Measurements from ENCODE around the gene BCL2L11.

The BCL2L11 gene

DNA sequence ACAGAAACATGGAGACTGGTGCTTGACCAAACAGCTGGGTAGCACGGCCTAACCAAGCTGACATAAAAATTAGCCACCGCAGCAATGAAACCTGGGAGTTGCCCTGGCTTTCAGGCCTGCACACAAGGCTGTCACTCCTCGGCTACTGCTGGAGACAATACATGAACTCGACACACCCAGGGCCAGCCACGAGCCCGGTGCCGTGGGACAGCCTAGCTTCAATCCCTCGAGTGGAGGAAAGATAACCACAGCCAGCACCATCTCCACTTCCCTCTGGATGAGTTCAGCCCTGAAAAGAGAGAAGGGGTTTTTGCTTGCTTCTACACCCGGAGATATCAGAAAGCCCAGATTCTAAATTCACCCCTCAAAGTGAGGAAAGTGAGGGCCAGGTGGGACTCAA lies 78.0 kb downstream of the BCL2L11 start:
- no peak for DNase-seq

DNA sequence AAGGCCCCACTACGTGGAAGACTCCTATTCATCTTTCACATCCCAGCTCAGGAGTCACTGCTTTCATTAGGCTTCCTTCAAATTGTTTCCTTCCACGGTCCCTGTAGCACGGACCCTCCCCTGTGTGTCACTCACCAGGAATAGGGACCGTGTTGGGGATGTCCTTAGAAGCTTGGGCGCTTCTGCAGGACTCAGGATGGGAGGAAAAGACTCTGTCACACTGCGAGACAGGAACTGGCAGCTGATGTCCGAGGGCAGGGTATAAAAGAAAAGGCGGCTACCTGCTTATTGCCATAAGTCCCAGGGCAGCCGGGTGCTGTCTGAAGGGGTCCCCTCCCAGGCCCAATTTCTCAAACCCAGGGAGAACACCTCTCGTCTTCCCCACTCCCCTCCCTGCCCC lies 79.1 kb downstream of the BCL2L11 start:
- no peak for DNase-seq

DNA sequence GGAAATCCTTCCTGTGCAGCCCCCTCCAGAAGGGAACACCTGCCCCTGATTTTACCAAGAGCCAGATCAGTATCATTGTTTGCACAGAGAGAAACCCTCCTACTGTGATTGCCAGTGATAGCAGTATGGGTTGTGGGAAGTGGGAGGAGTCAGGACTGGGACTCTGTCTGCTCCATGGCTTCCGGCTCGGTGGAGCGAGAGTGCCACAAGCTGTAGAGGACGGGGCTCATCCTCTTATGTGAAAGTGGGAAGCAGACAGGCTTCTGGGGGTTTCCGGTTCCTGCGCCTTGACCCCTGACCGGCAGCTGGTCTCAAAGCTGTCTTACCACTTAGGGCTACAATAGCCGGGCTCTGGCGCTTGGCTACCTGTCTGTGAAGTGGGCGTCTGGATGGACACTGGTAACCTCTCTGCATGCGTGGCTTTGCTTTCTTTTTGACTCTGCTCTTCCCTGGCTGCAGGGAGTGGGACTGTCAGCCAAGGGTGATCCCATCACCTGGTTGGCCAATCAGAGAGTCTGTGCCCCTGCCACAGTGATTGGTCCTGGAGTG lies 79.7 kb downstream of the BCL2L11 start:
- DNase-seq = peak in 1 of 2 experiments; percentile 10

DNA sequence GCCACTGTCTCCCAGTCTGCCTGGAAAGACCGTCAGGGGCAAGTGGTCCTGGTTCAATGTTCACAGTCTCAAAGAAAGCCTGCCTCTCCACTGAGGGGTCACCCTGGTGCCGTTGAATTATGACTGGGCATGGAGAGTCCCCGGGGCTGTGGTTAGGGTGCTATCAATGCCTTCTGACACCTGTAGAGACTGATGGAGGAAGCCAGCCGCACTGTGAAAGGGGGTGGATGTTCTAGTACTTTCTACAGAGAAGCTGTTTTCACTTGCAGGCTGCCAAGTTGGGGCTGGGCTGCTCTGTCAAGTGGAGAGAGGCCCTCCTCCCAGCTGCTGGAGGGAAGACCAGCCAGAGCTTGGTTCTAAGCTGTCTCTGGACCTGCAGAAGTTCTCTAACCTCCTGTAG lies 80.5 kb downstream of the BCL2L11 start:
- no peak for DNase-seq

DNA sequence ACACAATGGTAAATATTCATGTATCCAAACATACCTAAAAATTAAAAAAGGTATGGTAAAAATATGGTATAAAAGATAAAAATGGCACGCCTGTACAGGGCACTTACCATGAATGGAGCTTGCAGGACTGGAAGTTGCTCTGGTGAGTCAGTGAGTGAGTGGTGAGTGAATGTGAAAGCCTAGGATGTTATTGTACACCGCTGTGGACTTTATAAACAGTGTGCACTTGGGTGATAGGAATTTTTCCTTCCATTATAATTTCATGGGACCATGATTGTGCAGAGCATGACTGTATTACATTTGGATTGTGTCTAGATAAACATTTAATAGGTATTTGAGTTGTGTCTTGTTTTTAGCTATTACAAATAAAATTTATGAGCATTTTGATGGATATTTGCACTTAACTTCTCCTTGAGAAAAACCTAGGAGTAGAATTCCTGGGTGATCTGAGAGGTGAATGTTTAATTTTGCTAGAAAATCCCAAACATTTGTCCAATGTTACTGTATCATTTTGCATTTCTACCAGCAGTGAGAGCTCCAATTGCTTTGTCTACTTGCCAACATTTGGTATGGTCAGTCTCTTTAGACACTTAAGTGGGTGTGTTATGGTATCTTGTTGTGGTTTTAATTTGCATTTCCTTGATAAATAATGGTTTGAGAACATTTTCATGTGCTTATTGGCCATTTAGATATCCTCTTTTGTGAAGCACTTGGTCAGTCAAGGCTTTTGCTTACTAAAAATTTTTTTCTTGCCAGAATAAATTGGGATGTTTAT lies 81.7 kb downstream of the BCL2L11 start:
- DNase-seq = no peak

DNA sequence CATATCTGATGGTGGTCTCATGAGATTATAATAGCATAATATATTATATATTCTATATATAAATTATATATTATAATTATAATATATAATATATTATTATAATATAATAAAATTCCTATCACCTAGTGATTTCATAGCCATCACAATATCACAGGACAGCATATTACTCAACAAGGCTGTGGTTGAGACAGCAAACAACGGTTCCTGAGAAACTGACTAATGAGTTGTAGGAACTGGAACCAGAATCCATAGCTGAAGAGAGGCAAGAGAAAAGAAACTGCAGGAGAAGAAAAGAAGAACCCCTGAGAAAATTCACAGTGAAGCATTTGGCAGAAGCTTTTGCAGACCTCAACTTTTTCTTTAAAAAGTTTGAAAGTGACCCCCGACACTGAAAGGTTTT lies 84.0 kb downstream of the BCL2L11 start:
- DNase-seq = no peak

GRCh38 chr2:111205774-111206173 lies 85.1 kb downstream of the BCL2L11 start:
- no peak for DNase-seq

- no peak for DNase-seq
These were observed 87.1 kb downstream of the BCL2L11 start for GRCh38 chr2:111207851-111208250.

DNA sequence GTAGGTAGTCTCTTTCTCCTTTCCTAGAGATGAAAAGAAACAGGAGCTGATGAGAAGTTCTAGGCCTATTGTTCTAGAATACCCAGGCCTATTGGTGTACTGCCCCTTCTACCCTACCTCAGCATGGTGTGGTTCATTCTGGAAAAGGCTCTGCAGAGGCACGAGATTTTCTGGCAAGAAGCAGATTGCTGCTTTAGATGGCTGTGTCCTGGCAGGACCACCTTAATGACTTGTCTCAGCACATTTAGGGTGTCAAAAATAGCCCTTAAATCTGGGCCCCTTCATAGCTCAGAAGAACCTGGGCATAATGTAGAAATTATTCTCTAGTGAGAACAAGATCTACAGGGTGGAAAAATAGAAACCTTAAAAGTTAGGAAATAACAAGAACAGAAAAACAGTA lies 87.9 kb downstream of the BCL2L11 start:
- DNase-seq = no peak

- no peak for DNase-seq
These were observed 88.4 kb downstream of the BCL2L11 start for GRCh38 chr2:111209045-111209514.

- DNase-seq = no peak
These were observed 89.3 kb downstream of the BCL2L11 start for GRCh38 chr2:111210036-111210435.

DNA sequence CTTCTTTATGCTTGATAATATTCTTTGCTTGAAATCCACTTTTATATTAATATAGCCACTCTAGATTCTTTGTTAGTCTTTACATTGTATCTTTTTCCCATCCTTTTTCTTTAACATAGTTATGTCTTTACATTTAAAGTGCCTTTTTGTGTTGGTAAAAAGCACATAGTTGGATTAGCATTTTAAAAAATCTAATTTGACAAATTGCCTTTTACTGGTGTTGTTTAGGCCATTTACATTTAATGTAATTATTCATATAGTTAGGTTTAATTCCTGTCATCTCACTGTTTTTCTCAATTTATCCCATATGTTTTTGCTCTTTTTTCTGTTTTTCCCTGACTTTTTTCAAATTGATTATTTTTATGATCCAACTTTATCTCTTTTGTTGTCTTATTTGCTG lies 93.2 kb downstream of the BCL2L11 start:
- DNase-seq = no peak

GRCh38 chr2:111216811-111217652 lies 96.3 kb downstream of the BCL2L11 start:
- no peak for DNase-seq

Data from NCI-H524 (cell line).